Measurements from ENCODE around the gene ARFRP1. TPM values are rescaled to one million over a fixed set of nuclear protein-coding genes. Genes with fewer than 3 reads are reported as not detected.

The ARFRP1 gene
- total and polyA plus RNA-seq, 2 of the 13 experiments (the other 11 are each of a cell fraction or from before 2014, with no cell fraction given) = 32.0 to 51.1 TPM

- no peak for TF ChIP-seq SOX13 (IDR thresholded peaks at IDR 0.05)
- TF ChIP-seq SOX13 (CRISPR knock-in tag; conservative IDR thresholded peaks at IDR 0.05 in 1 of 2, IDR thresholded peaks at IDR 0.05 in 1 of 2) = no peak
- peak; percentile 18; the same call in 1 of the 2 replicates for TF ChIP-seq ZNF609 (CRISPR knock-in tag; IDR thresholded peaks at IDR 0.05; ENCODE audit: borderline replicate concordance)
- no peak for TF ChIP-seq ZNF747 (CRISPR knock-in tag; IDR thresholded peaks at IDR 0.05; ENCODE audit: borderline replicate concordance)
- TF ChIP-seq KLF16 (CRISPR knock-in tag; IDR thresholded peaks at IDR 0.05) = no peak
- no peak for TF ChIP-seq GATAD1 (CRISPR knock-in tag; IDR thresholded peaks at IDR 0.05)
- TF ChIP-seq ZNF737 (CRISPR knock-in tag; IDR thresholded peaks at IDR 0.05; ENCODE audit: borderline replicate concordance) = no peak
- TF ChIP-seq KLF11 (CRISPR knock-in tag; IDR thresholded peaks at IDR 0.05) = no peak
- peak; percentile 11; the same call in 1 of the 2 replicates for TF ChIP-seq NRL (CRISPR knock-in tag; IDR thresholded peaks at IDR 0.05; ENCODE audit: borderline replicate concordance)
- no peak for TF ChIP-seq RBM22 (optimal IDR thresholded peaks at IDR 0.05; ENCODE audit: low read length)
- TF ChIP-seq ZFYVE20 (CRISPR knock-in tag; IDR thresholded peaks at IDR 0.05; ENCODE audit: borderline replicate concordance, low read depth) = no peak
- no peak for TF ChIP-seq MAZ (IDR thresholded peaks at IDR 0.05; ENCODE audit: borderline replicate concordance, low read depth, low read length)
- no peak for TF ChIP-seq MAZ (CRISPR knock-in tag; IDR thresholded peaks at IDR 0.05; ENCODE audit: low read depth)
- no peak for TF ChIP-seq NFE2 (CRISPR knock-in tag; IDR thresholded peaks at IDR 0.05)
- TF ChIP-seq MED1 (CRISPR knock-in tag; IDR thresholded peaks at IDR 0.05) = no peak
- TF ChIP-seq NFE2L2 (IDR thresholded peaks at IDR 0.05; ENCODE audit: low read length) = no peak
- no peak for TF ChIP-seq ZNF230 (CRISPR knock-in tag; IDR thresholded peaks at IDR 0.05)
- TF ChIP-seq ZNF274 (CRISPR knock-in tag; IDR thresholded peaks at IDR 0.05) = peak; percentile 68; the same call in 1 of the 2 replicates
- TF ChIP-seq SP4 (CRISPR knock-in tag; IDR thresholded peaks at IDR 0.05) = 0 out of 2 replicates have a peak, but pooled peaks have one; percentile 32
- peak; percentile 14 for TF ChIP-seq HNRNPH1 (optimal IDR thresholded peaks at IDR 0.05; ENCODE audit: low read depth, low read length)
- TF ChIP-seq YEATS4 (CRISPR knock-in tag; IDR thresholded peaks at IDR 0.05; ENCODE audit: borderline replicate concordance) = peak; percentile 14; the same call in 1 of the 2 replicates
These were observed 10.4 kb downstream of the ARFRP1 start (continued) for GRCh38 chr20:63697357-63697867.
